GM19193 (cell line): ENCODE measurements around the gene FDXR.
A peak's percentile ranks its signal among the peaks of the same experiment; 100 is the strongest.

Experiments
- POLR2A ChIP-seq: IDR thresholded peaks from 4 replicates; pipeline ENCODE4 v1.6.1; 2011; ENCODE audit not compliant: insufficient read depth, insufficient read length; ENCODE audit errors: extremely low read depth

Gene FDXR

DNA sequence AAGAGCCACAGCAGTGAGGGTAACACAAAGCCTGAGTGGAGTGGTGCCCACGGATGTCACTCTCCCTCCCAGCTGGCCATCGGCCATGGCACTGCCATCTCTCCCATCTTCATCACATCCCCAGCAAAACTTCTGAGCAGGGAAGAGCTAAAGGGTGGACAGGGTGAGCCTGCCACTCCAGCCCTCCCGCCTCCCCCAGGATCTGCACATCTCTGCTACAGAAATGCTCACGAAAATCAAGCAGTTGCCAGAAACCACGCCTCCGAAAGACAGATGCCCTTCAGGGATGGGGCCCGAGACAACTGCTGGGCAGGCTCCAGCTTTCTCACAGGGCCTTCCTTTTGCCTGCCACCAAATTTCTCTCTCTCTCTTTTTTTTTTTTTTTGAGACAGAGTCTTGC is 16.7 kb downstream of the FDXR start:
- TF ChIP-seq POLR2A = no peak

DNA sequence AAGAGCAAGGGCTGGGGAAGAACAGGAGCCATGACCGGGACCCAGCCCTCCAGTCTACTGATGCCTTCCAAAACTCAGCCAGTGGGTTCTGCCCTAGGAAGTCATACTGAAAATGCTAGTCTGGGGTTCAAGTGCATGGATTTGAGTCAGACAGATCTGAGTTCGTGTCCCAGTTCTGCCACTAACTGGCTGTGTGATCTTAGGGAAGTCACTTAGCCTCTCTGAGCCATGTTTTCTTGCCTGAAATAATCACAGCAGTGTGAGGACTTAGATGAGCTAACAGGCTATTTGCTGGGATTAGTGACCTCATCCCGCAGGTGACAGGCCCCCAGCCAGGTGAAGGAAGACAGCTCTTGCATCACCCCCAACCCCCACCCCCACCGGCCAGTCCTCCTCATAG is 17.5 kb downstream of the FDXR start:
- TF ChIP-seq POLR2A = no peak

DNA sequence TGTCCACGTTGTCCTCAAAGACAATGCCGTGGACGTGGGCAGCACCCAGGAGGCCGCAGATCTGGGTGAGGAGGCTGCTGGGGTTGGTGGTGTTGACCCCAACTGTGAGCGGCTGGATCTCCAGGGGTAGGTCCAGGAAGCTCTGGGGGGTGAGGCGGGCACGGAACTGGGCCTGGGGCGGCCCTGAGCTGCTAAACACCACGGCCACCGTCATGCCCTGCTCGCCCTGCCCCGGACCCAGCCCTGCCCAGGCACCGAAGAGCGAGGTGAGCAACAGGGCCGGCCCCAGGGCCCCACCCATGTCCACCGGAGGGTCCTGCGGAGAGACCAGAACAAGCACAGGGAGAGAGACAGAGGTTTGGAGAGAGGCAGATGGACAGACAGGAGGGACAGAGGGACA is 18.0 kb downstream of the FDXR start:
- TF ChIP-seq POLR2A = no peak

DNA sequence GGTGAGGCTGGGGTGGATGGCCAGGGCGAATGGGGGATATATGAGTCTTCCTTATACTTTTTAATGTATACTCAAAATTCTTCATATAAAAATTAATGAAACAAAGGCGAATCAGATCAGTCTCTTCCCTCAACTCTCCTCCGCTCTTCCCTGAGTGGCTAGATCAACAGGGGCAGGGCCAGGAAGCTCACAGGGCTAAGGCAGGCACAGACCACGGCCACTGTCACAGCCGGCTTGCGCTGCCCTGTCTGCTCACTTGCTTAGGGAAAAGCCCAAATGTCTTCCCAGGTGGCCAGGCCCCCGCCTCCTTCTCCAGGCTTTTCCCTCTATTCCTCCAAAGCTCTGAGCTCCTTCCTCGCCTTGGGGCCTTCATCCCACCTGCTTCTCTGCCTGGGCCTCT is 19.1 kb downstream of the FDXR start:
- TF ChIP-seq POLR2A = no peak

DNA sequence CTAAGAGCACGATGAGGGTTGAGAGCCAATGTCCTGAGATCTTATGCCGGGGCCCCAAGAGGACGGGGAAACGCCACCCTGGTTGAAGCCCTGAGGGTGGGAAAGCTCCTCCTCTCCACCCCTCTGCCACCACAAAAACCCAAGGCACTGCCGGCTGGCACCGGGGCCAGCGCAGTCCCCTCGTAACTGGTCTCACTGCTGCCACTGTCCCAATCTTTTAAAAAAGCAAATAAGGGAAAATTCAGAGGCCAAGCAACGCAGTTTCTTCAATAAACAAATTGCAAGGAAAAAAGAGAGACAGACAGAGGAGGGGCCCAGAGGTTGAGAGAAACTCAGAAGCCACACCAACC is 19.8 kb downstream of the FDXR start:
- no peak for TF ChIP-seq POLR2A

DNA sequence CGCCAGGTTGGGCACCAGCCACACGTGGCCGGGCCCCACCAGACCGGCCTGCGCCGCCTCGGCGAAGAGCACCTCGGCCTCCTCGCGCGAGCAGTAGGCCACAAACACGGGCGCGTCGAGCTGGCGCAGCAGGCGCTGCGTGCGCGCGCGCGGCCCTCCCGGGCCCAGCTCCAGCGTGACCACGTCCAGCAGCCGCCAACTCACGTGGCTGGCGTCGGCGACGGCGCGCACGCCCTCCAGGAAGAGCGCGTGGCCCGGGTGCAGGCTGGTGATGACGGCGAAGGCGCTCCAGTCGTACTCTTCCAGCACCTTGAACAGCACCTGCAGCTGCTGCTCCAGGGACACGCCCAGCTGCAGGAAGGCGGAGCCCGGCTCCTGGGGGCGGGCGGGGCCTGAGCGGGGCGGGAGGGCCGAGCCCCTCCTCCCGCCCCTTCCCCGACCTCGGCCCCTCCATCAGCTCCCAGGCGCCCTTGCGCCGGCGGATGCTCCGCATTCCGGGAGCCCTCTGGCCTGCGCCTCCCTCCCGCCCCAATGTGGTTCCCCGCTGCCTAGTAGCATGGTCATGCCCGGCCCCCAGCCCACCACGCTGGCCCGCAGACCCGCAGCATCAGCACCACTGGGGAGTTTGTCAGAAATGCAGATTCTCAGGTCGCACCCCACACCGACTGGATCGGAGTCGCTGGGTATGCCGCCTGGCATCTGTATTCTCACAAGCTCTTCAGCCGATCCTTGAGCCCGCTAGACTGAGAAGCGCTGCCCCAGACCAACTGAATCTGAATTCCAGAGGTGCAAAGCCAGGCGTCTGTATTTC is 20.4 kb downstream of the FDXR start:
- TF ChIP-seq POLR2A = peak; percentile 41

DNA sequence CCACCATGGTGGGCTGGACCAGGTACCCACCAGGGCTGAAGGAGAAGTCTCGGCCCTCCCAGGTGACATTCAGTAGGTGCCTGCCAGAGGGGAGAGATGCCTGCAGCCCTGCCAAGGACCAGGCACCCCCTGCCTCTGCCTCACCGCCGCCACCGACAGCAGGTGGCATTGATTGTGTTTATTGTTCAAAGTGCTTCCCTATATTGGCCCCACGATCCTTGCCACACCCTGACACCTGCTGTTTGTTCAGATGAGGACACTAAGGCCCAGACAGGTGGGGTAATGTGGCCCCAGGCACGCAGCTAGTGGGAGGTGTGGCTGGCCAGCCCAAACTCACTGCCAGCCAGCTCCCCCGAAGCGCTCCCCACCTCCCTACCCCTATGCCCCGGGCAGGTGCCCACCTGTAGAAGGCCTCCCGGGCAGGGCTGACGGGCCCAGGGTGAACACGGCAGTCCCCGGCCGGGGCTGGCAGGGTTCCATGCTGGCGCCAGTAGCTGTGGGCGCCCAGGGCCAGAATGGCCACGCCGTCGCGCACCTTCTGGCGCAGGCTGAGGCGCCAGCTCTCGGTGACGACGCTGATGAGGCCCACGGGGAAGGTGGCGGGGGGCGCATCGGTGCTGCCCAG is 21.1 kb downstream of the FDXR start:
- TF ChIP-seq POLR2A = no peak

DNA sequence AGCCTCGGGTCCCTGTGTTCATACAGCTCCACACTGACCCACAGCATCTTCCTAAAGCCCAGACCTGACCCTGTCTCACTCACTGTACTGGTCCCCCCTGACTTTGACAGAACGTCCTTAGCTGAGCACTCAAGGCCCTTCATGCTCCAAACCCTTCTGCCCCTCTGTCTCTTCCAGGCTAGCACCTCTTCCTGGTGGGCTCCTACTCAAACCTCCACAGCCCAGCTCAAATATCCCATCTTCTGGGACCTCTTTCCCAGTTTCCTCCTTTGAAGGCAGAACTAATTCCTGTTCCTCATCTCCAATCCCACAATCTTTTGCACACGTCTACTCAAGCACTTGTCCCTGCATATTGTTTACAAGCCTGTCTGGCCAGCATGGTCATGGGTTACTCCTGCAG is 21.9 kb downstream of the FDXR start:
- no peak for TF ChIP-seq POLR2A

DNA sequence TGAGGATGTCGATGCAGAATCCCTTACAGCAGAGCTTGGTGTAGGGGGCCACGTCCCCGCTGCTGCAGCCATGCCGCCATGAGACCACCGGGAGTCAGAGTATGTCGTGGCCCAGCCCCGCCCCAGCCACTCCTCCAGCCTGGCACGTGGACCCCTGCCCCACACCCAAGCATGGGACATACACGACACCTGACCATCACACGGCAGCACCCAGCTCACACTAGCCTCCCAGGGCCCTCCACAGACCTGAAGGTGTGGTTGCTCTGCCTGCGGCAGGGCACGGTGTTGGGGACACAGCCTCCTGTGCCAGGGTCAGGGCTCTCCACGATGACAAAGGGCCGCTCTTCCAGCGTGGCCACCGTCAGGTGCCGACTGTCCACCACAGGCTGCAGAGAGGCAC is 22.5 kb downstream of the FDXR start:
- no peak for TF ChIP-seq POLR2A

DNA sequence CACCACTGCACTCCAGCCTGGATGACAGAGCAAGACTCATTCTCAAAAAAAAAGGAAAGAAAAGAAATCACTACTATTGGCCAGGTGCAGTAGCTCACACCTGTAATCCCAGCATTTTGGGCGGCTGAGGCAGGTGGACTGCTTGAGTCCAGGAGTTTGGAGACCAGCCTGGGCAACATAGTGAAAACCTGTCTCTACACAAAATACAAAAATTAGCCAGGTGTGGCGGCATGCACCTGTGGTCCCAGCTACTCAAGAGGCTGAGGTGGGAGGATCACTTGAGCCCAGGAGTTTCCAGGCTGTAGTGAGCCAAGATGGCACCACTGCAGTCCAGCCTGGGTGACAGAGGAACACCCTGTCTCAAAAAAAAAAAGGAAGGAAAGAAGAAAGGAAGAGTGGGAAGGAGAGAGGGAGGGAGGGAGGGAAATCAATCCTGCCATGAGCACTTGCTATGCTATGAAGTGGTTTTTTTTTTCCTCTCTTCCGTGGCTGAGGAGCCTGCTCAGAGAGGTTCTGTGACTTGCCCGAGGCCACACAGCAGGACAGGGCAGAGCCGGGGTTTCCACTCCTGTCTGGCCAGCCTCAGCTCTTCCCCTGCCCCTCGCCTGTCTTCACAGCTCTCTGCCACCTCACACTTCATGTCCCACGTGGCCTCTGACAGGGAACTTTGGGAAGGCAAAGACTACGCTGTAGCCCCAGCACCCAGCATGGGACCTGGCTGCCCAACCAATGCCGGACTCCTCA is 24.0 kb downstream of the FDXR start:
- no peak for TF ChIP-seq POLR2A

DNA sequence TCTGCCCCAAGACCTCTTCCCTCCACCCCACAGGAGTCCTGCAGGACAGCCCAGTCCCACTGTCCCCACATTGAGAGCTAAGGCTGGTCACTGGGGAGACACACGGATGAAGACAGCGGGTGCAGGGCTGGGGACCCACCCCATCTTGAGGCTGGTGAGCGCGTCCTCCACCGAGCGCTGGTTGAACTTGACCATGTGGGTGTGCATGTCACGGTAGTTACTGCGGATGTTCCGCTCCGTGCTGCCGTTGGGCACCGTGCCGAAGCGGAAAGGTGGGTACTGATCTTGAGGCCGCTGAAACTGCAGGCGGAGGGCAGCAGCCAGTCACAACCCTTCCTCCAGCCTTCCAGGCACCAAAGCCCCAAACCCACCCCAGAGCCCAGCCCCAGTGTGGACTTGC is 26.2 kb downstream of the FDXR start:
- TF ChIP-seq POLR2A = no peak

DNA sequence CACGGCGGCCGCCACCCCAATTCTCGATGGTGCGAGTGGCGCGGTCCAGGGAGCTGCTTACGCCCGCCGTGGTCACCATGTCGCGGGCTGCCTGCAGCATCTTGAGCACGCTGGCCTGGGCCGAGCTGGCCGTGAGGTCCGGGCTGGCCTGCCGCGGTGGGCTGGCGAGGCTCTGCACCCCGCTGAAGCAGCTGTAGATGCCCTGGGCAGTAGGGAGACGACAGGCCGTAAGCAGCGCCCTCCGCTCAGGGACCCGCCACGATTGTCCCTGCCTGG is 29.5 kb downstream of the FDXR start:
- no peak for TF ChIP-seq POLR2A

DNA sequence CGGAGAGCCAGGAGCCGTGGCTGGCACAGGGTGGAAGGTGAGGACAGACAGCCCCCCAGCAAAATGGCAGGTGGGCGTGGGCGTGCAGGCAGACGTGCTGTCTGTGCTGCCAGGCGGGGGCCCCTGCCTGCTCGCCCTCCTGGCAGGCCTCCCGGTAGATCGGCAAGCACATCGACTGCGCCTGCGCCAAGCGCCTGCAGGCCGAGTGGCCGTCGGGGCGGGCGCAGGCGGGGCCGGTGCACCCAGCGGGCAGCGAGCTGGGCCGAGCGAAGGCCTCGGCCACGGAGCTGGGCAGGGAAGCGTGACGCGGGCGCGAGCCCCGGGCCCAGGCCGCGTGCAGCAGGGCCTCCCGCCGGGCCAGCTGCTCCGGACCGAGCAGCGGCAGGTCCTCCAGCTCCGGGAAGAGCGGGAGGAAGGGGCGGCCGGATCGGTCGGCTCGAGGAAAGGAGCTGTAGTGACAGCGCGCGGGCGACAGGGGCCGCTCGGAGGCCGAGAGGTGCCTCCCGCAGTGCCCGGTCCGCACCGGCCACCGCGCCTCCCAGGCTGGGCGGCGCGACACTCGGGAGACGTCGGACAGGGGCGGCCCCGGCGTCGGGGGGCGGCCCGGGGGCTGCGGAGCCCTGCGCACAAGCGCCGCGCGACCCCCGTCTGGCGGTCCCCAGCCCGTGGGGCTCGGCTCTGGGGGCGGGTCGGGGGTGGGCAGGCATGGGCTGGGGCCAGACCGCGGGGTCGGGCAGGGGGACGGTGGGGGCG is 30.0 kb downstream of the FDXR start:
- TF ChIP-seq POLR2A = no peak

DNA sequence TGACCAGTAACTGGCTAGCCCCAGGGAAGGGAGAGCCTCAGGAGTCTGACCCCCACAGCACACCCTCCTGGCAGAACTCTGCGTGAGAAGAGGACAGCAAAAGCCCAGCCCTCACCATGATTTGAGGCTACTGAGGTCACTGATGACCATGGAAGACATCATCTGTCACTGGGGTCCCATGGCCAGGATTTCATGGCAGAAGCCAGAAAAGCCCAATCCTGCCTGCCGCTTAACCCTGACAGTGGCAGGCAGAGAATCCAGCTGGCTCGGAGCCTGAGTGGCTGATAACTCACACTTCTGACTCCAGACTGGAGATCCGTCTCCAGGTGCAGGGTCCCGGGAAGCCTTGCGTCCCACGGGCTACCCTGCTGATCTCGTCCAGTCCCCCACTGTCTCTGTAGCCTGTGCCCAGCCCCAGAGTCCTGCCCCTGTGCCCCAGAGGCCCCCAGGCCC is 30.6 kb downstream of the FDXR start:
- TF ChIP-seq POLR2A = no peak

DNA sequence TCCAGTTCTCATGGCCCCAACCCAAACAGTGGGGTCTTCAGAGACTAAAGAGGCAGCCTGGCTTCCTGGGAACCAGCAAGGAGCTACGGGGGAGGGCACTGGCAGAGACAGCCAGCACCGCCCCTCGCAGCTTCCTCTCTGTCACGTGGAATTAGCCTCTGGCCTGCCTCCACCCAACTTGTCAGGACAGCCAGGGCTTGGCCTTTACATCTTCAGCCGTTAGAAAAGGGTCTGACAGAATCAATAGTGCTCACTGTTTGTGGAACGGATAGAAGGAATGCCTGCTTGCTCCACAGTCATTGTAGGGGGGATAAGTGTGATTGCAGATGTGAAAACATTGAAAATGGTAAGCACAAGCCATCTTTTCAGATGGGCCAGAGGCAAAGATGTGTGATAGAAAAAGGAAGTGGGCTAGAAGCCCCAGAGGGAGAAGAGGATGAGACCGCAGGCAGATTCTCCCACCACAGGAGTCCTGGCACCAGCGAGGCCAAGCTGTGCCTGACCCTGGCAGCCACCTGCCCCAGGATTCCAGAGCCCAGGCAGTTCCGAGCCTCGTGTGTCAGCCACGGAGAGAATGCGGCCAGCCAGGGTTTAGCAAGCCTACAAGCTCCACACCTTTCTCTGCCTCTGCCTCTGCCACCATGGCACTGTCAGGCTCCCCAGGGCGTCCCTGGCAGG is 31.7 kb downstream of the FDXR start:
- no peak for TF ChIP-seq POLR2A
